Measurements from ENCODE around the gene PDE4D.

- TF ChIP-seq CTCF (conservative IDR thresholded peaks at IDR 0.05; ENCODE audit: low read length) (no peak), EZH2phosphoT487 (IDR thresholded peaks at IDR 0.05; ENCODE audit: borderline replicate concordance, low read depth, low read length) (no peak)
Measured at GRCh38 chr5:59795141-59795540, 98.4 kb downstream of the PDE4D start.
